NCI-H2196 treated with DMSO at 0.1 percent for 48 hours (cell line): ENCODE results near the gene CBS.
"Not testable (repeated sequence)": the region's sequence is repeated elsewhere in the genome, so short reads cannot be mapped to it uniquely, and the experiment has no call there.

Experiments used
- DNase-seq: peaks from one replicate; lab custom pipeline; 2025; ENCODE audit not compliant: unreplicated experiment; lab: John Stamatoyannopoulos, UW

CBS gene

DNA sequence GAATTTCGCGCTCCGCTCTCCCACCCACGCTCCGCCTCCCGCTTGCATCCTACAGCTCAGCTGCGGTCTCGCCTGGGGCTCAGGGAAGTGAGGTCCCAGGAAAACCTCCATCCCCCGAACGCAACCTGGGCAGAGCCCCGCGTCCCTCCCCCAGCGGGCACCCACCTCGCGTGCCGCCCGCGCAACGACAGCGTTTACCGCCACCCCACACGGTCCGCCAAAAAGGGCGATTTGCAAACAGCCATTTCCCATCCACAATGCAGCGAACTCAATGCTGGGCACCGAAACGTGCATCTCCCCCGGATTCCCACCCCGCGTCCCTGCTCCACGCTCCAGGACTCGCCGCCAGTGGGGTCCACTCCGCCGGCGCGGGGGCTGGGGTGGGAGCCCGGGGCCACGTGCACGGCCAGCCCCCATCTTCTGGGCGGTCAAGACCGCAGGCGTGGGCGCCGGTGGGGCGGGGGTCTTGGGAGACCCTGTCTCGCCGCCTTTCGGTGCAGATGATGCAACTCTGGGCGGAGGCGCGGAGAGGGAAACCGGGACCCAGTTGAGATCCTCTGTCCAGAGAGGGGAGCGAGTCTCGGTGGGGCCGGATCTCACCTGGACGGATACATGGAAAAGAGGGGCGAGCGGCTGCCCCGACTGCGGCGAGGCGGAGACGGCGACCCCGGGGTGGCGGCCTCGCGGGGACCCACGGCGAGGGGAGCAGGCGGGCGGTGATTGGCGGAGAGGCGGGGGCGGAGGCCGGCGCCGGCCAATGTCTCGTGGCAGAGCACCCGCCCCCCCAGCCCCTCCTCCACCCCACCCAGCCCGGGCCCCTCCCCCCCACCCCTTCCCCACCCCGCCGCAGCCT, at the start of gene CBS:
Gene CBS, minus strand, starts transcription at position 666 of the 853 bp plus-strand sequence. CDS start 3,642 bp downstream, outside the sequence.
- DNase-seq: not testable (repeated sequence)

DNA sequence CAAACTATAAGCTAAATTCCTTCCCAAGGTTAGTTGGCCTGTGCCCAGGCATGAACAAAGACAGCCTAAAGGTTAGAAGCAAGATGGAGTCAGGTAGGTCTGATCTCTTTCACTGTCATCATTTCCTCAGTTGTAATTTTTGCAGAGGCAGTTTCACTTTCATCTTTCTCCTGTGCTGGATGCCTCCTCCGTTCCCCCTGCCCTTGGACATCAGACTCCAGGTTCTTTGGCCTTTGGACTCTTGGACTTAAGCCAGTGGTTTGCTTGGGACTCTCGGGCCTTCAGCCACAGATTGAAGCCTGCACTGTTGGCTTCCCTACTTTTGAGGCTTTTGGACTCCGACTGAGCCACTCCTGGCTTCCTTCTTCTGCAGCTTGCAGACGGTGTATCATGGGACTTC, 40.3 kb upstream of the CBS start:
- not testable (repeated sequence) for DNase-seq

GRCh38 chr21:43114483-43114882, 38.8 kb upstream of the CBS start:
- DNase-seq: not testable (repeated sequence)

GRCh38 chr21:43109006-43109405, 33.4 kb upstream of the CBS start:
- DNase-seq: not testable (repeated sequence)

GRCh38 chr21:43108177-43108576, 32.5 kb upstream of the CBS start:
- DNase-seq: not testable (repeated sequence)

DNA sequence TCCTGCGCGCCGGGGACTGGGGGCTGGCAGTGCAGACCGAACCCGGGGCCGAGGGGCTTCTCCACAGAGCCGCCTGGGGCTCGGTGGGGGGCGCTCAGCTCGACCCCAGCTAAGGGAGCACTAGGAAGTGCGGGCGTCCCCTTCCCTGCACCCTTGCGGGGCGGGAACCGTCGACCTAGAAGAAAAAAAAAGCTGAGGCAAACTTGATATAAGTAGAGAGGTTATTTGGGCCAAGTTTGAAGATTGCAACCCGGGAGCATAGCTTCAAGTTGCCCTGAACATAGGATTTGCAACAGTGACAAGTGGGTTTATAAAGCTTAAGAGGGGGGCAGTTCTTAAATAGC, 32.1 kb upstream of the CBS start:
- not testable (repeated sequence) for DNase-seq

GRCh38 chr21:43106965-43107793, 31.5 kb upstream of the CBS start, which contains the start of gene U2AF1:
TSS of gene U2AF1 (minus strand) at chr21:43107570. CDS start at chr21:43107494, 76 bp downstream.
- DNase-seq: not testable (repeated sequence)

DNA sequence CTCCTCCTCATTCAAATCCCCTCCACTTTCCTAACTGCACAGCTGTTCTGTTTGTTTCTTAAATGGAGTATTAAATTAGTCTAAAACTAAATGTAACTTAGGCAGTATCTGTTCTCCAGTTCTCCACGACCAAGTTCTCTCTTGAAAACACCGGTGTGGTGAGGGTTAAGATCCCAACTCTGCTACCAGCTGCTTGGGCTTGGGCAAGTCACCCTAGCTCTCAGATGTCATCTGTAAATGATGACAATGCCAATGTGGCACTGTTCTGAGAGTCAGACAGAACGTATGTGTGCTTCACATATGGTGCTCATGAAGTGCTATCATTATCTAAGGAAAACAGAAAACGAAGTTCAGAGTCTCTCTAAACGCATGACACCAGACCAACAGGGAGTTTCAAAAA, 29.0 kb upstream of the CBS start:
- DNase-seq: not testable (repeated sequence)

GRCh38 chr21:43102281-43102680, 26.6 kb upstream of the CBS start:
- DNase-seq: not testable (repeated sequence)

- DNase-seq: not testable (repeated sequence)
These were observed 26.0 kb upstream of the CBS start for GRCh38 chr21:43101676-43102075.

DNA sequence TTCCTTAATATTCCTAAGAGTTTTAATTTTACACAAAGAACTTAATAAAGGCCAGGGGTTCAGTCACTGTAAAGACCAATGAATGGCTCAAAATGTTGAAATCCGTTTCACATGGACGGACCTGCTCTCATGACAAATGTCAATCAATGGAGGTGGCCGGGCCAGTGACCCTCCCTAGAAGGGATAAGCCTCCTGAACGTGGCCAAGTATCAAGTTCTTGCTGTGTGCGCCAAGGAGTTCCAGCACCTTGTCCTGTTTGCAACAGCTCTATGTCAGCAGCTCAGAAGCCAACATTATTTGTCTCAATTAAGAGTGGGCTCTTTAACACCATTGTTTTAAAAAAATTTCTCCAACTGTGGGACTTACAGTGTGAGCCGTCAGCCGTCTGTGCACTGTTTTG, 25.4 kb upstream of the CBS start:
- not testable (repeated sequence) for DNase-seq

DNA sequence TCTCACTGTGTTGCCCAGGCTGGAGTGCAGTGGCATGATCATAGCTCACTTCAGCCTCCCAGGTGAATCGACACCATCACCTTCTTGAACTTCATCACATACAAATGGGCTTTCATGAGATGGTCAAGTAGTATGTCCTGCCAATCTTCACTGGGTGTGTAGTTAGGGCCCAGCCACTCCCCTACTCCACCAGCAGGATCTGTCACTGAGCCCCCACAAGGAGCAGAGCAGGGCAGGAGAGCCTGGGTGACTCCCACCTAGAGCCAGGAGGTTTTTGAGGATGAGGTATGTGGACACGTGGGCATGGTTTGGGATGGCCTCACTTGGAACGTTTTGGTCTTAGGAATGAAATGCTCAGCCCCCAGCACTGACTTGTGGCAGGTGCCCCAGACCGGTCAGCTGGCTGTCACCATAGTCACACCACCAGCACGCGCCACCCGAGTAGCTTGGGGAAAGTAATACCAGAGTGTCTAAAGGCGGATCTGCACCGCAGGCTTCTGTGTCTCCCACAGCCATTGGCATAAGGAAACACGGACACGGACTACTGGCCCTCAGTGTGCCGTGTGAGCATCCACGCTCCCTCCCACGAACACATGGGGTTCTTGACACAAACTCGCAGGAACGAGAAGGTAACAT, 16.5 kb upstream of the CBS start:
- DNase-seq: not testable (repeated sequence)

DNA sequence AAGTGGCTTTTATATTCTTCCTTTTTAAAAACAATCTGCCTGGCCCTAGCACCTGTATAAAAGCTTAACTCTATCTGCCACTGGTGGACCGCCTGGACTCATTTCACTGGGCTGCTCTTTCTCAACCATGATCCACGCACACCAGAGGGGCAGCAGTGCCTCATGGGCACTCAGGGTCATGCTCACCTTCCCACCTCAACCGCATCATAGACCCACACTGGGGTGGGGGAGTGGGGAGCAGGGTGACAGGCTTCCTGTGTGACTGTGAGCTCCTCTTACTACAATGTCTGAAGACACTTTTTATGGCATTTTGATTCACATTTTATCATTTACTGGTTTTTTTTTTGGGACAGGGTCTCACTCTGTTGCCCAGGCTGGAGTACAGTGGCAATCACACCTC, 15.3 kb upstream of the CBS start:
- not testable (repeated sequence) for DNase-seq

DNA sequence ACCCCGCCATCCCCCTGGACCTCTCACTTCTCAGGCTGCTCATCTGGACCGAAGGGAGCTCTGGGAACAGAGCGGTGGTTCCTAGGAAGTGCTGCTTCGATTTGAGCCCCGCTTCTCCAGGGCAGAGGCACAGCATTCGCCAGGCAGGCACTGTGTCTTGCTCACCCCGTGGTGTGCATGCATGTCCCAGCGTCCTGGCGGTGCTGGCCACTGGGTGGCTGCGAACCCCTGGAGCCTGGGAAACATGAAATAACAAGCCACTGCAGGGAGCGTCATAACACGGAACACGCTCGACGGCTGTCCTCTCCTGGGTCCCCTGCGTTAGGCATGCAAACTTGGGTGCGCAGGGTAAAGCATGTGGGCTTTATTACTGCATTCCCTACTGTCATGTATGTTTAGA, 13.8 kb upstream of the CBS start:
- DNase-seq: not testable (repeated sequence)

DNA sequence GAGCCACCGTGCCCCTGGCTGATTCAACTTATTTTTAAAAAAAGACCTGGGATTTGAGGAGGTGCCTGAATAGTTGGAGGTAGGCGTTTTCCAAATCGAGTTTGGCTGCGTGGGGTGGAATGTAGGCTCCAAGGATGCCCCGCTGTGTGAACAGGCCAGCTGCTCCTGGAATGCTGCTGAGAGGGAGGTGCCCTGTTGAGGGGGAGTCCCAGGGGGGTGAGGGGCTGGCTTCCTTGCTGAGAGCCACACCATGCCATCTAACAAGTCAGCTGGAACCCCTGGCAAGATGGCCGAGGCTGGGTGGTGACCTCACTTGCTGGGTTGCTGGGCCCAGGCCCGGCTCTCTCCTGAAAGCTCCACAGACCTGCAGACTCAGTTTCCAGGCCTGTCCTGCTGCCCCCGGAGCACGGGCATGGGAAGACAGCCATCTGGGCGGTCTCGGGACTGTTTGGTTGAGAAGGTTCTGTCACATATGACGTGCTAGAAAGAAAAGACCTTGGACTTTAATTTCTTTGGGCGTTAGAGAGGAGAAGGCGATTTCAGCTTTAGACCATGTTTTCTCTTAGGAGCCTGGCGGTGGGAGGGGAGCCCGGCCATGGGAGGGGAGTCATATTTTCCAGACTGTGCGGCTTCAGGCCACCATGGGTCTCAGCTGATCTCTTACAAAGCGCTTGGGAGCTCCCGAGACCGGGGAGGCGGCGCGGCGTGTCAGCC, 7.1 kb upstream of the CBS start:
- not testable (repeated sequence) for DNase-seq

DNA sequence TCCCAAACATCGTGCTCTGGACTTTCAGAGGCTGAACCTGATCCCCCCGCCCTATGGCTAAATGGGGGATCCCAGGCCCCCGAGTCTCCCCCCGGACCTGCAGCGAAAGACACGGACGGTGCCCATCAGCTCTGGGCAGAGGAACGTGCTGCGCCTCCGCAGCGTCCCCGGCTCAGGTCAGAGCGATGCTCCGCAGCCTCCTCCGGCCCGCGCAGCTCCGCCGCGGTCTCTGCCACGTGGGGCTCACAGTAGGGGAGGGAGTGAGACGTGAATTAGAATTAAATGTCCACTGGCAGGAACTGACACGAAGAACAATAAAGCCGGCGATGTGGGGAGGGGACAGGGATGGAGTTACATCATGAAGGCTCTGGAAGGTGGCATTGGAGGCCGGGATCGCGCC, 1.0 kb upstream of the CBS start:
- DNase-seq: not testable (repeated sequence)

DNA sequence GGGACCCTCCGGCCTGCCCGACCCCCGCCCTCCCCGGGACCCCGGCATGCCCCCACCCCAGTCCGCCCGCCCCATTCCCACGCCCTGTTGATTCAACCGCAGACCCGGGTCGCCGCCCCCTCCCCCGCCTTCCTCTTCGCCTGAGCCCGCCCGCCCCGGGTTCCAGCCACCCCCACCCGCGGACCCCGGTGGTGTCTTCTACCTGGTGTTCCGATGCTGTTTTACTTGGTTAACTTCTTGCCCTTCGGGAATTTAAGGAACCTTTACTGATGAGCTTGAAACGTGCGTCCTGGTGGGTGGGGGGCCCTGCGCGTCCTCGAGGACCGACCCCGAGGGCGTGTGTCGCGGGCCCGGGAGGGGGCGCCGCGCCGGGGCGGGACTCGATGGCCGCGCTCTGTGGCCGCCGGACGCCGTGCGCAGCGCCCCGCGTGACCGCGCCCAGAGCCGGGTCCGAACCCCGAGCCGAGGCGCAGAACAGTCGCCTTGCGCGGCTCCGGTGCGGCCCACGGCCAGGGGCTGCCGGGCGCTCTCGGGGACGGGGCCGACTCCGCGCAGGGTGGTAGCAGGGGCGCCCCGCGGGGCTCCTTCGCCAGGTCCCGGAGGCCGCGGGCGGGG, 495 bp upstream of the CBS start:
- DNase-seq: not testable (repeated sequence)

DNA sequence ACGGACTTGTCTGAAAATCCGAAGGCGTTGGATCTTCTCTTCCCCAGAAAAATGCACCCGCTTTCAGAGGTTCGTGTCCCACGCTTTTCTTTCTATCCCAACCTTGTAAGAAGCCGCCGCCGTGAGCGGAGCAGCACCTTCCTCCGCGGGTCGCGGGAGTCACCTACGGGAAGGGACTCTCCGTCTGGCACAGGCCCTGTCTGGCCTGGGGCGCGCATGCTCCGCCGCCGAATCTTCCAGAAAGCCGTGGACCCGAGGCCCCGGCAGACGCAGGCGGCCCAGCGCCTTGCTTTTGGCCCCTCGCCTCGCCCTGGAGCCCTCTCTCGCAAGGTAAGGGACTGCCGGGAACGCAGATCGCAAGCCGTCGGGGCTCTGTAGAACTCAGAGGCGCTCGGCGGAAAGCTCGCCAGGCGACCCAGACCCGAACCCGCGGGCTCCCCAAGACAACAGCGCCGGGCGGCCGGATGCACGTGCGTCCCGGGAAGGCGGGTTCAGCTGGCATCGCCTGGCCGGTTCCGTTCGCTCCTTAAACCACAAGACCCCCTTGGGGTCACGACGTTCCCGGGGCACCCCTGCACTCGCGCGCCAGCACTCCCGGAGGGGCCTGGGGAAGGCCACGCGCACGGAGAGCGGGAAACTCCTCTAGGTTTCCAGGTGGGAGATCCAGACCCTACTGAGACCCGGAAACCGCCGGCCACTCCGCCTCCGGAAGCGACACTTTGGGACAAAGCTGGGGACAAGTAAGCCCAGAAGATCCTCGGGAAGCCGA, 1.1 kb downstream of the CBS start:
- not testable (repeated sequence) for DNase-seq

DNA sequence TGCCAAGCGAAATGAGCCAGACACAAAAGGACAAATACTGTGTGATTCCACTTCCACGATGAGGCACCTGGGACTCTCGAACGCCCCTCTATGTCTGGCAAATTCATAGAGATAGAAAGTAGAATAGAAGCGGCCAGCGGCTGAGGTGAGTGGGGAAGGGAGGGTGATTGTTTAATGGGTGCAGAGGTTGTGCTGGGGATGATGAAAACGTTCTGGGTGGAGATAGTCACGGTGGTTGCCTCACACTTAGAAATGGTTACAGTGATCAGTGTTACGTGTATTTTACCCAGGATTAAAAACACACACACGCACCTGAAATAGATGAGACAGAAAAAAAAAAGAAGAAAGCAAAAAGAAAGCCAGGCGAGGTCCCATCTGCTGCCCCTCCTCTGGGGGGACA, 2.9 kb downstream of the CBS start:
- DNase-seq: not testable (repeated sequence)
